GM12874 (cell line): ENCODE measurements around the gene PEAR1.

Source experiments
- CTCF ChIP-seq: IDR thresholded peaks from 2 replicates; pipeline ENCODE4 v1.5.1; 2011; ENCODE audit warnings: low read depth, mild to moderate bottlenecking, control low read depth, low read length, moderate library complexity; ENCODE audit not compliant: insufficient read depth

PEAR1 gene

GRCh38 chr1:156856282-156856785, 37.2 kb upstream of the PEAR1 start:
- TF ChIP-seq CTCF, result no peak

DNA sequence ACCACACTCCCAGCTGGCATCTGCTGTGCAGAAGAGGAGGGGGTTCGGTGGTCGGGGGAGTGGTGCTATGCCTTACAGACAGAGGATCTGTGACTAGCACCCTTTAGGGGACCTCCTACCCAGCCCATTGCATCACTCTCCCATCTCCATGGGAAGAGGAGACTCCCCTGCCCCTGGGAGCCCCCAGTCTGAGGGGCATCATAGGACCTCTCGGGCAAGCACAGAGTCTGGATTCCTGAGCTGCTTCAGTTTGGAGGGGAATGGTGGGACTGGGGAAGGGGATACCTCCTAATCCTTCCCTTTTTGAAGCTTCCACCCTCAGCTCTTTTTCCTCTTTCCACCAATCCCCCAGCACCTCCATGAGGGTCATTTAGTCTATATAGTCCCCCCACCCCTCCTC, 36.0 kb upstream of the PEAR1 start:
- TF ChIP-seq CTCF, result no peak

GRCh38 chr1:156858555-156858956, 35.0 kb upstream of the PEAR1 start:
- TF ChIP-seq CTCF, result no peak

GRCh38 chr1:156858959-156859522, 34.5 kb upstream of the PEAR1 start, which contains the start of gene INSRR:
Gene INSRR, minus strand, starts transcription at chr1:156859117. Its CDS starts 496 bp downstream, at chr1:156858621.
- TF ChIP-seq CTCF, result no peak

- no peak for TF ChIP-seq CTCF
These were observed 33.9 kb upstream of the PEAR1 start for GRCh38 chr1:156859523-156860112.

DNA sequence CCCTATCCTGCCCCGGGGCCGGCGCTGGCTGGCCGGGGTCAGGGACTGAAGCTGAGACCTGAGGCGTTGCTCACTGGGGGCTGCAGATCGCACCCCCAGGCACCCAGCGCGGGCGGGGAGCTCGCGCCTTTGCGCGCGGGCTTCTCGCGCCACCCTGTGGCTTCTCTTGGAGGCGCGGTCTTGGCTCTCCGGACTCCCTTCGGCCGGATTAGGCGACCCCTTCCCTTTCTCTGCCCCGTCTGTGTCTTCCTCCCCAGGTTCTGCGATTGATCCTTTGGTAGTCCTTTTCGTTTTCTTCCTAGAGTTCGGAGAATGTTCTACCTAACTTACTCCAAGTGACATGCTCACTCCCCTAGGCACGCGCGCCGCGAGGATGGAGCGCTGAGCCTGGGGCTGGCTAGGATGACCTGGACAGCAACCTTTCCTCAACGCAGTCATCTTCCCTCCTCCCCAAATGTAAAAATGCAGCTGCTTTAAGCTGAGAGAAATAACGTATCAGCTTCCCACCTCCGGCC, 33.3 kb upstream of the PEAR1 start:
- peak; percentile 93 for TF ChIP-seq CTCF

DNA sequence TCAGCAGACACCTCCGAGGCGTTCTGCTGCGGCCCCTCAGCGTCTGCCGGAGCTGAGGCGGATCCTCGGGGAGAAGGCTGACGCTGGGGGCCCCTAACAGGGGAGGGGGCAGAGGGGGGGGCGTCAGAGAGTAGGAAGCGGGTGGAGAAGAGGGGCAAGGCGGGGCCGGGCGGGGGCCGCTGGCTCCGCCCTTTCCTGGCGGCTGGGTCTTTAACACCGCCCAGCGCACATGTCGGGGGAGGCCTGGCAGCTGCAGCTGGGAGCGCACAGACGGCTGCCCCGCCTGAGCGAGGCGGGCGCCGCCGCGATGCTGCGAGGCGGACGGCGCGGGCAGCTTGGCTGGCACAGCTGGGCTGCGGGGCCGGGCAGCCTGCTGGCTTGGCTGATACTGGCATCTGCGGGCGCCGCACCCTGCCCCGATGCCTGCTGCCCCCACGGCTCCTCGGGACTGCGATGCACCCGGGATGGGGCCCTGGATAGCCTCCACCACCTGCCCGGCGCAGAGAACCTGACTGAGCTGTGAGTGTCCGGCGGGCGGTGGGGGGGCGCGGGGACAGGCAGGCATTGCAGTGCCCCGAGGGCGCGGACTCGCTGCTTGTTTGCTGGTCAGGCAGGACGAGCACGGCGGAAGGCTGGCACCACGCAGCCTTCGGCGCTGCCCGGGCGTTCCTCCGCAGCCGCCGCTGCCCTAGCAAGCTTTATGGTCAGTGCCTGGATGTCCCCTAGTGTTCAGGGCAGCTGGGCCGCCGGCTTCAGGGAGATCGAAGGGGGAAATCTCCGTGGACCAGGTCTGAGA, 32.7 kb upstream of the PEAR1 start, which contains the start of gene NTRK1:
NTRK1 (plus strand) TSS at position 238 of the 796 bp plus-strand sequence; CDS start at position 308, 70 bp downstream.
- TF ChIP-seq CTCF, result no peak
